Colon (tissue), 2 donors: ENCODE data around the gene ANAPC2.

Source experiments
- FAIRE-seq: peaks from 2 replicates; lab custom pipeline; 2012; peaks lifted over from hg19 to GRCh38; lab: Jason Lieb, UNC
- donor health status: control.
- donor health status: control.

The ANAPC2 gene

GRCh38 chr9:137188490-137189296, at the start of gene ANAPC2, which contains the start of gene SSNA1:
TSS of gene ANAPC2 (minus strand) at chr9:137188560. CDS start at chr9:137188532, 28 bp downstream.
TSS of gene SSNA1 (plus strand) at chr9:137188676. CDS start at chr9:137188727, 51 bp downstream.
- FAIRE-seq: no peak

GRCh38 chr9:137236936-137237421, 48.6 kb upstream of the ANAPC2 start:
- FAIRE-seq: no peak

GRCh38 chr9:137236238-137236935, 48.0 kb upstream of the ANAPC2 start:
- FAIRE-seq: no peak

GRCh38 chr9:137235424-137236237, 47.3 kb upstream of the ANAPC2 start:
- no peak for FAIRE-seq

- no peak for FAIRE-seq
These were observed 46.5 kb upstream of the ANAPC2 start for GRCh38 chr9:137234758-137235423.

- FAIRE-seq: no peak
These were observed 45.8 kb upstream of the ANAPC2 start for GRCh38 chr9:137234055-137234697.

GRCh38 chr9:137233143-137233980, 45.0 kb upstream of the ANAPC2 start:
- no peak for FAIRE-seq

GRCh38 chr9:137232510-137232909, 44.1 kb upstream of the ANAPC2 start:
- FAIRE-seq: no peak

- no peak for FAIRE-seq
These were observed 43.7 kb upstream of the ANAPC2 start for GRCh38 chr9:137232101-137232500.

GRCh38 chr9:137231372-137232039, 43.1 kb upstream of the ANAPC2 start:
- FAIRE-seq: no peak

GRCh38 chr9:137230705-137231371, 42.5 kb upstream of the ANAPC2 start, which contains the start of gene SLC34A3:
TSS of gene SLC34A3 (plus strand) at chr9:137230901. CDS start at chr9:137231703, 802 bp downstream.
- FAIRE-seq: no peak

- FAIRE-seq: no peak
These were observed 41.7 kb upstream of the ANAPC2 start for GRCh38 chr9:137229903-137230704.

GRCh38 chr9:137228968-137229896, 40.9 kb upstream of the ANAPC2 start:
- FAIRE-seq: no peak

GRCh38 chr9:137228506-137228967, 40.2 kb upstream of the ANAPC2 start:
- no peak for FAIRE-seq

GRCh38 chr9:137227853-137228505, 39.6 kb upstream of the ANAPC2 start:
- FAIRE-seq: no peak
